MV-4-11 (cell line): ENCODE data around the gene RUSC1.
"Not testable (repeated sequence)": the region's sequence is repeated elsewhere in the genome, so short reads cannot be mapped to it uniquely, and the experiment has no call there.

Experiments used
- DNase-seq: peaks from one replicate; lab custom pipeline; 2025; lab: John Stamatoyannopoulos, UW

RUSC1 gene, protein sequence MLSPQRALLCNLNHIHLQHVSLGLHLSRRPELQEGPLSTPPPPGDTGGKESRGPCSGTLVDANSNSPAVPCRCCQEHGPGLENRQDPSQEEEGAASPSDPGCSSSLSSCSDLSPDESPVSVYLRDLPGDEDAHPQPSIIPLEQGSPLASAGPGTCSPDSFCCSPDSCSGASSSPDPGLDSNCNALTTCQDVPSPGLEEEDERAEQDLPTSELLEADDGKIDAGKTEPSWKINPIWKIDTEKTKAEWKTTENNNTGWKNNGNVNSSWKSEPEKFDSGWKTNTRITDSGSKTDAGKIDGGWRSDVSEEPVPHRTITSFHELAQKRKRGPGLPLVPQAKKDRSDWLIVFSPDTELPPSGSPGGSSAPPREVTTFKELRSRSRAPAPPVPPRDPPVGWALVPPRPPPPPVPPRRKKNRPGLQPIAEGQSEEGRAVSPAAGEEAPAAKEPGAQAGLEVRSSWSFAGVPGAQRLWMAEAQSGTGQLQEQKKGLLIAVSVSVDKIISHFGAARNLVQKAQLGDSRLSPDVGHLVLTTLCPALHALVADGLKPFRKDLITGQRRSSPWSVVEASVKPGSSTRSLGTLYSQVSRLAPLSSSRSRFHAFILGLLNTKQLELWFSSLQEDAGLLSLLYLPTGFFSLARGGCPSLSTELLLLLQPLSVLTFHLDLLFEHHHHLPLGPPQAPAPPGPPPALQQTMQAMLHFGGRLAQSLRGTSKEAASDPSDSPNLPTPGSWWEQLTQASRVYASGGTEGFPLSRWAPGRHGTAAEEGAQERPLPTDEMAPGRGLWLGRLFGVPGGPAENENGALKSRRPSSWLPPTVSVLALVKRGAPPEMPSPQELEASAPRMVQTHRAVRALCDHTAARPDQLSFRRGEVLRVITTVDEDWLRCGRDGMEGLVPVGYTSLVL

DNA sequence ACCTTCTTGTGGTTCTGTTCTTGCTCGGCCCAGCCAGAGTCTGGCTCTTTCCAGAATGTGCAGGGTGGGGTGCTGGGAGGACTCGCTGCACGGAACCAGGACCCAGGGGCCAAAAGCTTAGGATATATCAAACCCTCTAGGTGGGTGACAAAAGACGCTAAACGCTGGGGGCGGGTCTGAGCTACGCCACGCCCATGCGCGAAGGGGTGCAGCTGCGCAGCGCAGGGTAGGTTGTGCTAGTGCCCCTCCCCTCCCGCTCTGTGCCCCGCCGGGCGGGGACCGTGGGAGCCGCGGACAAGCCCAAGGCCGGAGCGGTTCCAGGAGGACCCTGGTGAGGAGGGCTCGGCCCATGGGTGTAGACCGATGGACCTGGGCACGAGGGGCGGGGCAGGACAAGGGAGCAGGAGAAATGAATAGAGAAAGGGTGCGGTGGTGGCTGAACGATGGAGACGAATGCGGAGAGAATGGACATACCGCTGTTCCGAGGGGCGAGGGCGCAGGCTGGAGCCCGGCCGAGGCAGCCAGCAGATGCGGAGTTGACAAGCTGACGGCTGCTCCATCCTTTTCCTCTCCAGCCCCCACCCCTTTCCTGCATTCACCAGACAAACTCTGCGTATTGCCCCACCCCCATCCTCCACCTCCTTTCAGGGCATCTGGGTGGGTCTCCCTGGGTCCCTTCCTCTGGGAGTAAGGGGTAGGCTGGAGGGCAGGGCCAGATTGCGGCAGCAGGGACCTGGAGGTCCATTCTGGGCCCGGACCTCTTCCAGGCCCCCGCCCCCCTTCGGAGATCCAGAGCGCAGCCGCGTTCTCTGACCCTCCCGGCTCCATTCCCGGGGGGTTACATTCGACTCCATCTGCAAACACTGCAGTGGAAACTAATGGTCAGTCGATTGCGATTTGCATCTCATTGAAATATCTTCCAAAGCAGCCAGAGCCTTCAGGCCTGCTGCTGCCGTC is at the start of gene RUSC1:
RUSC1 (plus strand) TSS at position 234 of the 957 bp plus-strand sequence. CDS start 880 bp downstream, outside the sequence.
- peak; percentile 53 for DNase-seq

DNA sequence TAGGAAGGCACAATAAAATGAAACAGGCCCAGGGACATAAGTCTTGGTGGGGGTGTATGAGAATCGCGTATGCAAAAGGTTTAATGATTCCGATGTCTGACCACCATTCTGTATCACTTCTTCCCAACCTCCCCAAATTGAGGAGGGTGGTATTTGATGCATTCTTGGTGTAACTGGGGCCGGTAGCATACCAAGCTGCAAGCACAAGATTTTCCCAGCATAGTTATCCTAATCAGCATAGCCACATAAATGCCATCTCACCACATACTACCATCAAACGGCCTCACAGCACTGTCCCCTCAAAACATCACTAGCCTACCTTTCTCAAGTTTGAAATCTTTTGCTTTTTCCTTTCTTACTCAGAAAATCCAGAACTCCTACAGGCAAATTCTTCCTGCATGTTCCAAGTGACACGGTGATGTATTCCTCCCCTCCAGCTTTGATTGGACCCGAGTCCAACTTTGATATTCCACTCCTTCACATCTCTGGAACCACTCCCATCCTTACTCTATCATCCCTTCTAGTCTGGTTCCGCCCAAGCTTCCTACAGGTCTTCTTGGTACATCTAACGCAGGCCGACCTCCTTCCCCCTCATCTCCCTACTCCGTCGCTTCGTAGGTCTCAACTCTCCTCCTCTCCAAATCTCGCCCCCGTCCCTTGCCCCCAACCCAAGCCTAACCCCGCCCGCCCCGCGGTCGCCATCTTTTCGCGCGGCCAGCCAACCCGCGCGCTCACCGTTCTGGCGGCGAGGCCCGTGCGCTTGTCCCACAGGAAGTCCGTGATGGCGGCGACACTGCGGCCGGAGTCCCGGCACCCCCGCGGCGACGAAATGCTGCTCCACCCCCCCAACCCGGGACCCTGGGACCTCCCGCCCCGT is 48.0 kb upstream of the RUSC1 start:
- no peak for DNase-seq

DNA sequence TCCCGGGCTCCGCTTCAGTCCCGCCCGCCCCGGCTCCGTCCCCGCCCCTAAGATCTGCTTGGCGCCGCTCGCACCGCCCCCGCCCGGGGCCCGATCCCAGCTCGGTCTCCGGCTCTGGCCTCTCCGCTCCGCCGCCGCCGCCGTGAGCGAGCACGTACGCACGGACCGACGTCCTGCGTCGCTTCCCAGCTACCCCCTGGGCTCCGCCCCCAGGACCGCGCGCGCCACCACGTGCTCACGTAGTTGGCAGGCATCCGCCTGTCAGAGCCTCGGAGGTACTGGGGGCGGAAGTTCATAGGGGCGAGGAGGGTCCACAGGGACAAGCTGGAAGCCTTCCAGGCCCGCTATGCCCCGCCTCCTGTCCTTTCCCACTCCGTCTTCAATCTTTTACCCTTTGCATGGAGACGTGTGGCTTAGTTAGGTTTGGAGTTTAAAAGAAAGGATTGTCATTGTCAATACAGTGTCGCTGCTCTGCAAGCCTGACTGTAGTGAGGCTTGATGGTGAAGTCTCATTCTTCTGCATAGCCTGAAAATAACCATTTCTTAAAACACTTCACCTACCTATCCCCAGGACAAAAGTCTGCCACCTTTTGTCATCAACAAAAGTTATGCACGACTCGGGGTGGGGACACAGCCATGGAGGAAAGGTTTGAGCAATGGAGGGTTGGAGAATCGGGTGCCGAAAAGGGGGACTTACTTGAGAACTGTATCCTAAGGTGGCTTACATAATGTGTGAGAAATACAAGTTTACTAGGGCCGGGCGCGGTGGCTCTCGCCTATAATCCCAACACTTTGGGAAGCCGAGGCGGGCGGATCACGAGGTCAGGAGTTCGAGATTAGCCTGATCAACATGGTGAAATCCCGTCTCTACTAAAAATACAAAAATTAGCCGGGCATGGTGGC is 47.1 kb upstream of the RUSC1 start, which contains the start of gene CLK2:
CLK2 (minus strand) TSS at position 162 of the 903 bp plus-strand sequence. CDS start 2,527 bp downstream, outside the sequence.
- DNase-seq = peak; percentile 96

DNA sequence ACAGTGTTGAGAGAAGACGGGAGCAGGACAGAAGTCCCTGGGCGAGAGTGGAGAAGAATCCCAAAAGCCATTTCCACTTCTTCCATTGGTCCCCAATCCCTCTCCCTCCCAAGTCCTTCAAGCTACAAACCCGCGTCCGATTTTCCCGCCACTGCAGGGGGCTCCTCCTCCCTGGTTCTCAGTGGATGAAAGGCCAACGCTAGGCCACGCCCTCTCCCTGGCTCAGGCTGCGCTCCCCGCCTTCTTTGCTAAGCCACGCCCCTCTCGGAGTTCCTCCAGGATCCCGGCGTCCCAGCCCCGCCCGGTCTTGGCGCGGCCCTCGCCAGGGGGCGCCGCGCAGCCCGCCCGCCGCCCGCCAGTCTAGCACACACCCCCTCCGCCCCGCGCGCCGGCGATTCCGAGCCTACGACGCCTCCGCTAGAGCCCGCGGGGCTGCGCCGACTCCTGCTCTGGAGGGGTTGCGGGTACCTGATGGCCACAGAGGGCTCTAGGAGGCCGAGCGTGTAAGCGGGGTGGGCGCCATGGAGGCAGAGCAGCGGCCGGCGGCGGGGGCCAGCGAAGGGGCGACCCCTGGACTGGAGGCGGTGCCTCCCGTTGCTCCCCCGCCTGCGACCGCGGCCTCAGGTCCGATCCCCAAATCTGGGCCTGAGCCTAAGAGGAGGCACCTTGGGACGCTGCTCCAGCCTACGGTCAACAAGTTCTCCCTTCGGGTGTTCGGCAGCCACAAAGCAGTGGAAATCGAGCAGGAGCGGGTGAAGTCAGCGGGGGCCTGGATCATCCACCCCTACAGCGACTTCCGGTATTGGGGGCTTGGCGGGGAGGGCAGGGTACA is 43.4 kb upstream of the RUSC1 start, which contains the start of gene HCN3:
HCN3 (plus strand) TSS at position 394 of the 832 bp plus-strand sequence; CDS start at position 522, 128 bp downstream.
- peak; percentile 94 for DNase-seq

DNA sequence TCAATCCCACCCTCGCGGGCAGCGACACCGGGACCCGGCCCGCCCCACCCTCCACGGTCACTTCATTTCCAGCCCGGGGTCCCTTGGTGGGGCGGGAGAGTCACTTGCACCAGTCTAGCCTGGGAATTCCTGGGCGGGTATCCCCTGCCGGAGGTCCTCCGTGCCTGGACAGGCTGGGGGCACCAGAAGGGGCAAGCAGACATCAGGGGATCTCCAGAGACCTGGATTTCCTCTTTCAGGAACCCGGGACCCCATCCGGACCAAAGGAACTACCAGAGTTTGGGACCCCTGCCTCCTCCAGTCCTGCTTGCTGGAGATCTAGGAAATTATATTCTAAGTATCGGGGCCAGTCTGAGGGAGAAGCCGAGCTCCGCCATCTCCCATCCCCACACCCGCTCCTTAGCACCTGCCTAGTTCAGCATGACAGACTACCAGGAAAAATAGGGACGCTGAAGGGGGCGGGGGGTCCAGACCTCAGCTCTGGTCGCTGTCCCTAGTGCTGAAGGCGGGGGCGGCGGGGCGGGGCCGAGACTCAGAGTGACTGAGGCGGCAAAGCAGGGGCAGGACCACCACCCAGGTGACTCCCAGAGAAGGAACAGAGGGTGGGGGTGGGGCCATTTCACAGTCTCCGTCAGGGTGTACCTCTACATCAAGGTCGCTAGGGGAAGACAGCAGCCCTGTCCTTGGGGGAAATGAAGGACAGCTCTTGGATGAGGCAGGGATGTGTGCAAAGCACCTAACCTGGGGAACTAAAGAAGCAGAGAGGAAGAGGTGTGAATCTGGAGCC is 42.6 kb upstream of the RUSC1 start:
- DNase-seq = peak; percentile 33

DNA sequence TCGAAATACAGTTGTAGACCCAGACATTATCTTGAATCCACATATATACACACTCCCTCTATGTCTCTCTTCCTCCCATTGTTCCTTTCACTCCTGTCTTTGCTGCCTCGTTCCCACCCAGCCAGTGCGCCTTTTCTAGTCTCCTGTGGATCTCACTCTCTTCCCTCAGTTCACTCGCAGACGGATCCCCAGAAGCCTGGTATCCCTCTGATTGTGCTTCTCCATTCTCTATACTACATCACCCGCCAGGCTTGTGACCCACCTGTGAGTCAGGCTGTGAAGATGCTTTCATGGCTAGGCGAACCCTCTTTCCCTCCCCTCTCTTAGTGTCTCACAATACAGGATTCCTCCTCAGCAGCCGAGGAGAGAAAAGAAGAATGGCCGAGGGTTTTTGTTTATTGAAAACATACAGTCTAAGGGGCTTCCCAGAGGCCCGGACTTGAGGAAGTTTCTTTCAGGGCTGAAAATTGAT is 42.0 kb upstream of the RUSC1 start:
- DNase-seq = no peak

DNA sequence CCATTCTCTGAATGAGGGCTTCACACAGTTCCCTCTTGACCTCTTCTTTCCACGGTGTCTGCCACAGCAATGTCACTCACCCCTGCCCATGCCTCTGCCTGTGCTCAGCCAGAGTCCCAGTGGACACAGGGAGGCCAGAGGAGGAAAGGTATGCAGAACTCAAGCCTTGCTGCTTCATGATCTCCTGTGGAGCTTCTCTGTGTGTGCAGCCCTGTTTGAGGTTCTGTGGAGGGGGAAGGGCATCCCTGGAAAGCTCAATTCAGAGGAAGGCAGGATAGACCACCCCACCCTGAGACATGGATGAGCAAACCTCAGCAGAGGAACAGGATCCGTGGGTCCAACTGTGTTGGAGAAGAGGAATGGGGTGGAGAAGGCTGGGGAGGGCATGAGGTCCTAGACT is 41.4 kb upstream of the RUSC1 start:
- DNase-seq = no peak

DNA sequence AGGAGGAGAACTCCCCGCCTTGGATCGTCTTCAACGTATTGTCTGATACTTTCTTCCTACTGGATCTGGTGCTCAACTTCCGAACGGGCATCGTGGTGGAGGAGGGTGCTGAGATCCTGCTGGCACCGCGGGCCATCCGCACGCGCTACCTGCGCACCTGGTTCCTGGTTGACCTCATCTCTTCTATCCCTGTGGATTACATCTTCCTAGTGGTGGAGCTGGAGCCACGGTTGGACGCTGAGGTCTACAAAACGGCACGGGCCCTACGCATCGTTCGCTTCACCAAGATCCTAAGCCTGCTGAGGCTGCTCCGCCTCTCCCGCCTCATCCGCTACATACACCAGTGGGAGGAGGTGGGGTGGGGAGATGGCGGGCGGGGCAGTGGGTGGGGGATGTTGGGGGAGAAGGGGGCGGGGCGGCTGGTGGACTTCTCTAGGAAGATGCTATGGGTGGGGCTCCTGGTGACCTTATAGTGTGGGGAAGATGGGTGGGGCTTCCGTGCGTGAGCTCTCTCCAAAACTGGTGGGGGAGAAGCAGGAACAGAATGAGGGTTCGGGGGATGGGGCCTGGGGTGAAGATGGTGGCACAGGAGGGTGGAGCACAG is 38.1 kb upstream of the RUSC1 start:
- no peak for DNase-seq

DNA sequence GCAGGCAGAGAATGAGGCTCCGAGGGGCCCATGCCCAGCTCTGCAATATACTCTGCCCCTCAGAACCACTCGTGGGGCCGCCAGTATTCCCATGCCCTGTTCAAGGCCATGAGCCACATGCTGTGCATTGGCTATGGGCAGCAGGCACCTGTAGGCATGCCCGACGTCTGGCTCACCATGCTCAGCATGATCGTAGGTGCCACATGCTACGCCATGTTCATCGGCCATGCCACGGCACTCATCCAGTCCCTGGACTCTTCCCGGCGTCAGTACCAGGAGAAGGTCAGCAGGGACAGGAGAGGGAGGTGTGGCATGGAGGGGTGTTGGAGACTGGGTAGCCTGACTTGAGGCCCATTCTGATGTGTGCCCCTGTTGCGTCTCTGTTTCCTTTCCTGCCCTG is 36.2 kb upstream of the RUSC1 start:
- DNase-seq = no peak

DNA sequence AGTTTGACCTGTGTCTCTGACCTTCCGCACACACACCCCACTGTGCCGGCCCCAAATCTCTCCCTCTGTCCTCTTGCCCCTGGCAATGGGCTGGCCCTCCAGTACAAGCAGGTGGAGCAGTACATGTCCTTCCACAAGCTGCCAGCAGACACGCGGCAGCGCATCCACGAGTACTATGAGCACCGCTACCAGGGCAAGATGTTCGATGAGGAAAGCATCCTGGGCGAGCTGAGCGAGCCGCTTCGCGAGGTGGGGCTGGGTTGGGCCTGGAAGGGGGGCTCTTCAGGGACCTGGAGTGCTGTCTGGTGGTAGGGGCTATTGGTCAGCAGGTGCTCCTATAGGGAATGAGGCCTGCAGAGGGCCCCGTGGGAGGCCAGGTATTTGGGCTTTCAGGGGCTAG is 35.6 kb upstream of the RUSC1 start:
- no peak for DNase-seq

DNA sequence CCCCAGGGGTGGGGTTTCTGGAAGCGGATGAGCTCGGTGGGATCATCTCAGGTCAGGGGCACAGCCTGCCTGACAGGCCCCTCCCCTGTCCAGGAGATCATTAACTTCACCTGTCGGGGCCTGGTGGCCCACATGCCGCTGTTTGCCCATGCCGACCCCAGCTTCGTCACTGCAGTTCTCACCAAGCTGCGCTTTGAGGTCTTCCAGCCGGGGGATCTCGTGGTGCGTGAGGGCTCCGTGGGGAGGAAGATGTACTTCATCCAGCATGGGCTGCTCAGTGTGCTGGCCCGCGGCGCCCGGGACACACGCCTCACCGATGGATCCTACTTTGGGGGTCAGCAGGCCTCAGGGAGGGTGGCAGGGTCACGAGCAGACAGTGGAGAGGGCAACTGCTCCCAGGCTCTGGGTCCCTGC is 35.1 kb upstream of the RUSC1 start:
- DNase-seq = no peak

DNA sequence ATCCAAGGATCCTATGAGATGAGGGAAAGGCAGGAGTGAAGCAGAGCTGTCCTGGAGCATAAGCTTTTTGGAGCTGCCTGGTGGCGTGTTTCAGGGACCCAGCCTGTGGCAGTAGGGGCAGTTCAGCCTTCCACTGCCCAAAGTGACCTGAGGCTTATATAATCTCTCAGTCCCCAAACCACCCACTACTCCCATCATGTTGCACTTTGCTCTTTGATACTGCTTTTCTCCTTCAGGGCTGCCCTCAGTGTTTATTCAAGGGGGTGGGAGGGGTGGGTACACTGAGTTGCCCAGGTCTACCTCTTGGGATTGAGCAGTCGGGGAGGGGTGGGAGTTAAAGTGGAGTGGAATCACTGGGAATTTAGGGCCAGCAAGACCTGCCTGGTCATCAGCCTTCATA is 34.1 kb upstream of the RUSC1 start:
- no peak for DNase-seq

DNA sequence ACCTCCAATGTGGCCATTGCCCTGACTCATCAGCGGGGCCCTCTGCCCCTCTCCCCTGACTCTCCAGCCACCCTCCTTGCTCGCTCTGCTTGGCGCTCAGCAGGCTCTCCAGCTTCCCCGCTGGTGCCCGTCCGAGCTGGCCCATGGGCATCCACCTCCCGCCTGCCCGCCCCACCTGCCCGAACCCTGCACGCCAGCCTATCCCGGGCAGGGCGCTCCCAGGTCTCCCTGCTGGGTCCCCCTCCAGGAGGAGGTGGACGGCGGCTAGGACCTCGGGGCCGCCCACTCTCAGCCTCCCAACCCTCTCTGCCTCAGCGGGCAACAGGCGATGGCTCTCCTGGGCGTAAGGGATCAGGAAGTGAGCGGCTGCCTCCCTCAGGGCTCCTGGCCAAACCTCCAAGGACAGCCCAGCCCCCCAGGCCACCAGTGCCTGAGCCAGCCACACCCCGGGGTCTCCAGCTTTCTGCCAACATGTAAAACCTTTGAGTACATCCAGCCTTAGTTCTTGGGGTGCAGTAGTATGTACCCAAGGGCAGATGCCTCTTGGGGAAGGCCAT is 32.6 kb upstream of the RUSC1 start:
- no peak for DNase-seq

DNA sequence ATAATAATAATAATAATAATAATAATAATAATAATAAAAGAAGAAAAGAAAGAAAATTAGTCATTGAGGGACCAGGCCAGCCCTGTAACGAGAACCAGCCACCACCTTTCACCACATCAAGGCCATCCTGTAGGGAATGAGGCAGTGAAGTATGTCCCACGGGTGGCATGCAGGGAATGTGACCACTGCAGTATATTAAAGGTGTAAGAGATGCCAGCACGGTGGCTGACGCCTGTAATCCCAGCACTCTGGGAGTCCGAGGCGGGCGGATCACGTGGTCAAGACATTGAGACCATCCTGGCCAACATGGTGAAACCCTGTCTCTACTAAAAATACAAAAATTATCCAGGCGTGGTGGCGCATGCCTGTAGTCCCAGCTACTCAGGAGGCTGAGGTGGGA is 29.7 kb upstream of the RUSC1 start:
- not testable (repeated sequence) for DNase-seq

DNA sequence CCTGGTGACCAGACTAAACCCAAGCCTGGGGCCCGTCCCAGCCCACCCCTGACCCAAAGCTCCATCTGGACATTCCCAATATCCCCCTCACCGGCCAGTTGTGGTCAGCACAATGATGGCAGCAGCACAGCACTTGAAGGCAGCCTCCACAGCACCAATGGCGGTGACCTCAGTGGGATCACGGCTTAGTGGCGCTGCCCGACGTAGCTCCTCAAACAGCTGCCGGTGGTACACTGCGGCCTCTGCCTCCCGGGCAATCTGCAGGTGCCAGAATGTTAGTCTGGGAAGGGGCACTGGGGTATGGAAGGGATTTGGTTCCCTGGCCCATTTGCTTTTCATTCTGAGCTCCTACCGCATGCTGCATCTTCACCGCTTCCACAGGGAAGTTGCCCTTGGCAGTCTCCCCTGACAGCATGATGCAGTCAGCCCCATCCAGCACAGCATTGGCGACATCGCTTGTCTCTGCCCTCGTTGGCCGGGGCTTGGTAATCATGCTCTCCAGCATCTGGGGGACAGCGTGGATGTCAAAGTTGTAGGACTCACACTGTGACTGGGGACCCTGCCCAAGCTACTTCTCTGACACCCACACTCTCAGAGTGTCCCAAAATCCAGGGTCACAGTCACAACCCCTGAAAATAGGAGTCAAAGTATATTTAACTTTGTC is 27.5 kb upstream of the RUSC1 start:
- no peak for DNase-seq

DNA sequence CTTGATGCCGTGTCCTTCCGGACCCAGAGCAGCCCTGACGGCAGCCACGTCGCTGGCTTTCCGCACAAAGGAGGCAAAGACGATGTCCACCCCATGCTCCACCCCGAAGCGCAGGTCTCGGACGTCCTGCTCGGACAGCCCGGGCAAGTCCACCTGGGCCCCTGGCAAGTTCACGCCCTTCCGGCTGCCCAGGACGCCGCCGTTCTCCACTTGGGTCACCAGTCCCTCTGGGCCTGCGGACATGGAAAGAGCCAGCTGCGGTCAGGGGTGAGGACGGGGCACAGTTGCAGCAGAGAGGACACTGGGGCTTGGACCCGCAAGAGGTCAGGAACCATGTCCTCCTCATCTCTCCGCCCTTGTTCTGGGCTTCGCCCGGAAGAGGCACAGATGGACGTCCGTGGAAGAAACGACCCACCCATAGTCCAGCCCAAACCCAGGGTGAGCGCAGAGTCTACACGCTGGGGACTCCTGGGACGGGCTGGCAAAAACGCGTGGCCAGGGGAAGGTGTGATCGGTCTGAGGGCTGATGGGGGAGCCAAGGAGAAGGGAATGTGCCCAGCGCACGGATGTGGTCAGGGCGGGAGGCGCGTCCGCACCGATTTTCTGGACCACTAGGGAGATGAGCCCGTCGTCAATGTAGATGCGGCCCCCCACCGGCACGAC is 26.0 kb upstream of the RUSC1 start:
- DNase-seq = no peak
